Naive thymus-derived CD4-positive, alpha-beta T cell (primary cell): ENCODE measurements around the gene TSPAN4. TPM values are rescaled to one million over a fixed set of nuclear protein-coding genes. Genes with fewer than 3 reads are reported as not detected.

ENCODE experiments used
- ATAC-seq: fragments of 150-1000 bp; cut with Tn5 transposase; 2 replicates; pipeline ENCODE4 v1.10.0; 2021; ENCODE audit warnings: mild to moderate bottlenecking, moderate library complexity
- CTCF ChIA-PET: fragments of 350-600 bp; sonication (Branson Sonifier 250); formaldehyde crosslinking; loops from one replicate; lab custom pipeline; 2021; ENCODE audit warnings: antibody characterized with exemption; lab: Charles Lee
- POLR2A ChIA-PET: fragments of 350-600 bp; sonication (Branson Sonifier 250); formaldehyde crosslinking; loops from one replicate; lab custom pipeline; 2021; ENCODE audit warnings: antibody characterized with exemption, inconsistent platforms; lab: Charles Lee
- DNase-seq, 9 donors: peaks; one replicate each; pipeline versions ENCODE4 v3.0.0 to v3.0.0-alpha.2; 2020 to 2022; ENCODE audit warnings: mixed read lengths in 1 of 9
- H3K27ac ChIP-seq: one replicate; pipeline ENCODE4 v1.7.0; 2013; ENCODE audit warnings: mild to moderate bottlenecking, low read depth, low read length, moderate library complexity
- H3K27me3 ChIP-seq, 2 donors: one replicate each; pipeline ENCODE4 v1.7.0; 2013; ENCODE audit warnings: low read length in 2 of 2, mild to moderate bottlenecking in 2 of 2, moderate library complexity in 2 of 2; ENCODE audit not compliant: control insufficient read depth in 2 of 2, insufficient read depth in 2 of 2
- H3K36me3 ChIP-seq, 3 experiments: 1 replicate in 2 of 3; 2 replicates in 1 of 3; pipeline ENCODE4 v1.7.0; 2013; ENCODE audit warnings: low read length in 3 of 3, mild to moderate bottlenecking in 3 of 3, moderate library complexity in 1 of 3; ENCODE audit not compliant: insufficient read depth in 3 of 3, control insufficient read depth in 2 of 3
- H3K4me1 ChIP-seq, 2 donors: one replicate each; pipeline ENCODE4 v1.7.0; 2013; ENCODE audit warnings: low read length in 2 of 2, mild to moderate bottlenecking in 2 of 2, moderate library complexity in 1 of 2; ENCODE audit not compliant: control insufficient read depth in 2 of 2, insufficient read depth in 2 of 2
- H3K4me3 ChIP-seq: 2 replicates; pipeline ENCODE4 v1.7.0; 2013; ENCODE audit warnings: mild to moderate bottlenecking, low read length
- H3K9me3 ChIP-seq, 3 experiments: 1 replicate in 2 of 3; 2 replicates in 1 of 3; pipeline ENCODE4 v1.7.0; 2013; ENCODE audit warnings: low read length in 3 of 3; ENCODE audit not compliant: control insufficient read depth in 2 of 3
- H3K27ac Mint-ChIP-seq, 9 donors: one replicate each; pipeline ENCODE4 v1.8.0; 2020 to 2022; ENCODE audit warnings: mixed read lengths in 9 of 9, mild to moderate bottlenecking in 8 of 9, moderate library complexity in 5 of 9, inconsistent platforms in 2 of 9
- H3K27me3 Mint-ChIP-seq, 5 donors: one replicate each; pipeline ENCODE4 v1.8.0; 2021 to 2022; ENCODE audit warnings: mixed read lengths in 5 of 5, mild to moderate bottlenecking in 1 of 5
- H3K36me3 Mint-ChIP-seq, 5 donors: one replicate each; pipeline ENCODE4 v1.8.0; 2020 to 2022; ENCODE audit warnings: mixed read lengths in 5 of 5, mild to moderate bottlenecking in 3 of 5, inconsistent platforms in 1 of 5
- H3K4me1 Mint-ChIP-seq, 7 donors: one replicate each; pipeline ENCODE4 v1.8.0; 2020 to 2022; ENCODE audit warnings: mixed read lengths in 7 of 7, mild to moderate bottlenecking in 3 of 7, inconsistent platforms in 1 of 7
- H3K4me3 Mint-ChIP-seq, 10 donors: one replicate each; pipeline ENCODE4 v1.8.0; 2020 to 2022; ENCODE audit warnings: mild to moderate bottlenecking in 10 of 10, mixed read lengths in 10 of 10, moderate library complexity in 6 of 10, inconsistent platforms in 2 of 10
- H3K9me3 Mint-ChIP-seq, 11 donors: one replicate each; pipeline ENCODE4 v1.8.0; 2020 to 2022; ENCODE audit warnings: mixed read lengths in 11 of 11, mild to moderate bottlenecking in 4 of 11, inconsistent platforms in 1 of 11, moderate library complexity in 1 of 11
- intact Hi-C, 2 donors: fragments of 100-400 bp; cut with micrococcal nuclease; formaldehyde crosslinking; loops; one replicate each; pipeline ENCODE4 v1.15.1; 2023
- polyA plus RNA-seq, 2 donors: library from polyadenylated mRNA; unstranded; fragments of 300-500 nt; fragmentation: Illumina TruSeq; gene quantifications; one replicate each; pipeline ENCODE4 v1.2.3, GENCODE V29; 2021
- total RNA-seq, 6 experiments: library from RNA in 5 of 6; stranded (reverse) in 5 of 6; gene quantifications; 1 replicate in 5 of 6; 2 replicates in 1 of 6; pipeline ENCODE4 v1.2.3 and lab custom pipeline; 2021 to 2026

TSPAN4 gene
- total and polyA plus RNA-seq, 7 experiments from 2014 or later: 4.1 to 12.6 (median 5.7) TPM

DNA sequence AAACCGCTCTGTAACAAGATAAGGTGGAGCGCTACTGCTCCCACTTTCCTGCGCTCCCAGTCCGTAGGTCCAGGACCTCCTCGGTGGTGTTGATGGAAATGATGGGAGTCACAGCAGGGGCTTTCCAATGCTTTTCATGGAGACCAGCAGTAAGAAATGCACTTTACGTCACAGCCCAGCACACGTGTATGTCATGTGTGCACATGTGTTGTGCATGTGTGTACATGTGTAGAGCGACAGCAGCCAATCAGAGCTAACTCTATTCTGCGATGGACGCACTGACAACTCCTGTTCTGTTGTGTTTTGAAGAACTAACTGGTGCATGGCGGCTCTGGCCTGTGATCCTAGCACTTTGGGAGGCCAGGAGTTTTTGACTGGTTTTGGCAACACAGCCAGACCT, 66.8 kb downstream of the TSPAN4 start:
- Mint-ChIP-seq H3K27ac (peak overlapping the region in 1 of 9 donors; percentile 23), H3K9me3 (no peaks in the 10 kb centered on the region), H3K4me1 (peaks cover 15 to 24% (median 22%) of the 10 kb centered on the region in 7 donors), H3K27me3 (no peaks in the 10 kb centered on the region), H3K4me3 (peak overlapping the region; percentile 76 to 99 (median 90)), H3K36me3 (peaks cover 0 to 11% (median 0%) of the 10 kb centered on the region in 5 donors)
- ChIA-PET POLR2A (interaction anchor here (0.6 kb wide), 2 partner anchors 10 to 69 kb away, joined by 3 to 4 read pairs; no protein-coding TSS in a partner anchor), CTCF (interaction anchor here (1.3 kb wide), 1 partner anchor 61 kb away, joined by 3 read pairs; no protein-coding TSS in a partner anchor)
- DNase-seq (no peak), ATAC-seq (no peak)
- no peak overlapping the region for H3K27ac ChIP-seq
- H3K36me3 ChIP-seq: peaks cover 0 to 16% (median 0%) of the 10 kb centered on the region in 3 experiments
- intact Hi-C loops: no loop called here
- no peak overlapping the region for H3K4me3 ChIP-seq
- no peaks in the 10 kb centered on the region for H3K9me3 ChIP-seq
- no peaks in the 10 kb centered on the region for H3K27me3 ChIP-seq
- H3K4me1 ChIP-seq: peaks cover 4 to 10% of the 10 kb centered on the region in 2 donors

DNA sequence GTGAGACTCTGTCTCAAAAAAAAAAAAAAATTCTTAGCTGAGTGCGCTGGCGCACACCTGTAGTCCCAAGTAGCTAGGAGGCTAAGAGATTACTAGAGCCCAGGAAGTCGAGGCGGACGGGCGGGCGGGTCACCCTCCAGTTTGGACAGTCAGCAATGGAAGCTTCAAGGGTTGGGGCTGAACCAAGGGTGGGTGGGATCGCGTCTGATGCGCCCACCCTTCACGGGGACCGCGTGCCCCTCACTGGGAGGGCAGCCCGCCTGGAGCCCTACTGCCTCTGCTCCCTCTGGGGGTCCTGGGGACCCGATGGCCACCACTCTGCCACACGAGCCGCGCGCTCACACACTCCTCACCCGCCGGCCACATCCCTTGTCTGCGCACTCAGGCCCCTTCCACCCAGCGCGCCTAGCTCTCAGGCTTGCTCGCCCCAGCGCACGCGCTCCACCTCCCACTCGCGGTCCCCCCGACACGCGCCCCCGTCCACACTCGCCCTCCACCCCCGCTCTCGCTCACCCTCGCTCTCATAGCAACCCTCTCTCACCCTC, 67.5 kb downstream of the TSPAN4 start:
- Mint-ChIP-seq H3K27ac (peak overlapping the region in 8 of 9 donors; percentile 15 to 90 (median 77)), H3K4me3 (peak overlapping the region; percentile 76 to 99 (median 90)), H3K4me1 (peaks cover 15 to 24% (median 22%) of the 10 kb centered on the region in 7 donors), H3K9me3 (no peaks in the 10 kb centered on the region), H3K36me3 (peaks cover 0 to 7% (median 0%) of the 10 kb centered on the region in 5 donors), H3K27me3 (no peaks in the 10 kb centered on the region)
- H3K36me3 ChIP-seq: peaks cover 0 to 11% (median 0%) of the 10 kb centered on the region in 3 experiments
- POLR2A ChIA-PET: interaction anchor here (0.6 to 0.7 kb wide), 2 partner anchors 12 to 68 kb away, joined by 4 read pairs; no protein-coding TSS in a partner anchor
- peak overlapping the region; percentile 79 for H3K27ac ChIP-seq
- intact Hi-C loops: loop anchor here (1.0 to 10.0 kb wide), 8 partner anchors 15 to 475 kb away; partner anchors contain the start of genes AP2A2 (in 2 of the 2), BRSK2 (in 1 of the 2), DEAF1 (in 1 of the 2) and PHRF1 (in 1 of the 2)
- CTCF ChIA-PET: interaction anchor here (1.3 kb wide), 1 partner anchor 62 kb away, joined by 3 read pairs; no protein-coding TSS in a partner anchor
- no peak for ATAC-seq
- H3K27me3 ChIP-seq: no peaks in the 10 kb centered on the region
- peaks cover 4 to 10% of the 10 kb centered on the region in 2 donors for H3K4me1 ChIP-seq
- peak in 1 of 9 donors; percentile 30 for DNase-seq
- peak overlapping the region; percentile 68 for H3K4me3 ChIP-seq
- no peaks in the 10 kb centered on the region for H3K9me3 ChIP-seq

DNA sequence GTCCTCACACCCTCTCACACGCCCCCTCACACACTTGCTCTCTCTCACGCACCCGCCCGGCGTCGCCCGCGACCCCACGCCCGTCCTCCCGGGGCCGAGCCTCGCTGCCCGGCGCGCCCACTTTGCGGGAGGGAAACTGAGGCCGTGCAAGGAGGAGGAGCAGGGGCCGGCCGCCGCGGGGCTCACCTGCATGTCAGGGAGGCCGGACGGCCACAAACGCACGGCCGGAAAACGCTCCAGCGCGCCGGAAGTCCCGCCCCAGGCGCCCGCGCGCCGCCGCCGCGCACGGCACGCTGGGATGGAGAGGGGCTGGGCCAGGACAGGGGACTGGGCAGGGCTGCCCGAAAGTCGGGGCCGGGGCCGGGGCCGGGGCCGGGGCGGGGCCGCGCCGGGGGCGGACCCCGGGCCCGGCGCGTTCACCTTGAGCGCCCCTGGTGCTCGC, 68.0 kb downstream of the TSPAN4 start, which contains the start of gene CHID1:
Gene CHID1, minus strand, starts transcription at position 222 of the 442 bp plus-strand sequence. CDS start 5,994 bp downstream, outside the sequence.
- ChIA-PET POLR2A (interaction anchor here (0.7 to 1.4 kb wide), 4 partner anchors 9 to 17 kb away, joined by 3 to 6 read pairs (median 4); no protein-coding TSS in a partner anchor), CTCF (interaction anchor here (1.3 kb wide), 1 partner anchor 62 kb away, joined by 3 read pairs; no protein-coding TSS in a partner anchor)
- peaks cover 0 to 11% (median 0%) of the 10 kb centered on the region in 3 experiments for H3K36me3 ChIP-seq
- H3K4me3 ChIP-seq: peak within 1 kb of the TSS; percentile 68
- ATAC-seq (peak; percentile 98), DNase-seq (peak; percentile 60 to 94 (median 73))
- peak within 1 kb of the TSS; percentile 79 for H3K27ac ChIP-seq
- intact Hi-C loops: loop anchor here (1.0 to 10.0 kb wide), 8 partner anchors 15 to 474 kb away; partner anchors contain the start of genes AP2A2 (in 2 of the 2), BRSK2 (in 1 of the 2), DEAF1 (in 1 of the 2) and PHRF1 (in 1 of the 2)
- Mint-ChIP-seq H3K27ac (peak within 1 kb of the TSS; percentile 73 to 97 (median 86)), H3K27me3 (no peaks in the 10 kb centered on the region), H3K4me1 (peaks cover 15 to 24% (median 21%) of the 10 kb centered on the region in 7 donors), H3K36me3 (peaks cover 0 to 6% (median 0%) of the 10 kb centered on the region in 5 donors), H3K4me3 (peak within 1 kb of the TSS; percentile 82 to 99 (median 90)), H3K9me3 (no peaks in the 10 kb centered on the region)
- H3K4me1 ChIP-seq: peaks cover 4 to 10% of the 10 kb centered on the region in 2 donors
- no peaks in the 10 kb centered on the region for H3K27me3 ChIP-seq
- no peaks in the 10 kb centered on the region for H3K9me3 ChIP-seq

GRCh38 chr11:911031-911889, 68.6 kb downstream of the TSPAN4 start:
- Mint-ChIP-seq H3K27ac (peak overlapping the region; percentile 28 to 97 (median 77)), H3K36me3 (peaks cover 0 to 3% (median 0%) of the 10 kb centered on the region in 5 donors), H3K4me3 (peak overlapping the region; percentile 82 to 96 (median 89)), H3K4me1 (peaks cover 15 to 24% (median 19%) of the 10 kb centered on the region in 7 donors), H3K9me3 (no peaks in the 10 kb centered on the region), H3K27me3 (no peaks in the 10 kb centered on the region)
- CTCF ChIA-PET: no interaction called here
- ATAC-seq (peak; percentile 43), DNase-seq (peak in 4 of 9 donors; percentile 22 to 30 (median 27))
- H3K27me3 ChIP-seq: no peaks in the 10 kb centered on the region
- peaks cover 0 to 11% (median 0%) of the 10 kb centered on the region in 3 experiments for H3K36me3 ChIP-seq
- intact Hi-C loops: loop anchor here (2.0 to 10.0 kb wide), 5 partner anchors 62 to 474 kb away; partner anchors contain the start of genes BRSK2 (in 1 of the 2), PHRF1 (in 1 of the 2) and TALDO1 (in 1 of the 2)
- peaks cover 4 to 10% of the 10 kb centered on the region in 2 donors for H3K4me1 ChIP-seq
- POLR2A ChIA-PET: interaction anchor here (0.9 to 1.4 kb wide), 6 partner anchors 8 to 347 kb away, joined by 3 to 6 read pairs (median 4); partner anchors contain the start of gene TSPAN4
- no peaks in the 10 kb centered on the region for H3K9me3 ChIP-seq
- peak overlapping the region; percentile 66 for H3K27ac ChIP-seq
- peak overlapping the region; percentile 54 for H3K4me3 ChIP-seq

DNA sequence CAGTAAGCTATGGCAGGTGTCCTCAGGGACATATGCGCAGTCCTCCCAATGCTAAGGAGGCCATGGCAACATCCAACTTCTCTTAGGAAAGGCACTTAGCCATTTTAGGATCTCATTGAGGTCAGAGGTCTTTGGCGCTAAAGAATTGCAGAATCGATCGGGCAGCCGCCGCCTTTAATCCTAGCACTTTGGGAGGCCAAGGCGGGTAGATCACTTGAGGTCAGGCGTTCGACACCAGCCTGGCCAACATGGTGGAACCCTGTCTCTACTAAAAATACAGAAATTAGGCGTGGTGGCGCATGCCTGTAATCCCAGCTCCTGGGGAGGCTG, 69.2 kb downstream of the TSPAN4 start:
- H3K27me3 Mint-ChIP-seq: no peaks in the 10 kb centered on the region
- H3K27ac ChIP-seq: no peak overlapping the region
- H3K9me3 ChIP-seq: no peaks in the 10 kb centered on the region
- H3K27ac Mint-ChIP-seq: peak overlapping the region; percentile 28 to 97 (median 77)
- H3K36me3 ChIP-seq: peaks cover 0 to 11% (median 0%) of the 10 kb centered on the region in 3 experiments
- CTCF ChIA-PET: no interaction called here
- H3K4me3 Mint-ChIP-seq: peak overlapping the region; percentile 82 to 96 (median 89)
- H3K27me3 ChIP-seq: no peaks in the 10 kb centered on the region
- DNase-seq (no peak), ATAC-seq (no peak)
- POLR2A ChIA-PET: interaction anchor here (0.9 to 1.4 kb wide), 5 partner anchors 10 to 348 kb away, joined by 3 to 6 read pairs (median 5); partner anchors contain the start of gene TSPAN4
- no peaks in the 10 kb centered on the region for H3K9me3 Mint-ChIP-seq
- peaks cover 4 to 10% of the 10 kb centered on the region in 2 donors for H3K4me1 ChIP-seq
- intact Hi-C loops: loop anchor here (2.0 to 10.0 kb wide), 5 partner anchors 63 to 473 kb away; partner anchors contain the start of genes BRSK2 (in 1 of the 2), PHRF1 (in 1 of the 2) and TALDO1 (in 1 of the 2)
- no peak overlapping the region for H3K4me3 ChIP-seq
- H3K4me1 Mint-ChIP-seq: peaks cover 15 to 24% (median 19%) of the 10 kb centered on the region in 7 donors
- H3K36me3 Mint-ChIP-seq: no peaks in the 10 kb centered on the region
